EH (cell line): ENCODE measurements around the gene PARVB.

ENCODE experiments used
- DNase-seq: peaks from one replicate; pipeline ENCODE4 v3.0.0-alpha.2; 2015; ENCODE audit warnings: low read depth

The PARVB gene

GRCh38 chr22:44028091-44028490, 4.0 kb downstream of the PARVB start:
- no peak for DNase-seq

- DNase-seq, result no peak
These were observed 5.0 kb downstream of the PARVB start for GRCh38 chr22:44029069-44029468.

GRCh38 chr22:44030051-44030701, 6.1 kb downstream of the PARVB start:
- no peak for DNase-seq

- no peak for DNase-seq
These were observed 6.6 kb downstream of the PARVB start for GRCh38 chr22:44030702-44031082.

GRCh38 chr22:44031158-44031952, 7.3 kb downstream of the PARVB start:
- no peak for DNase-seq

- DNase-seq, result no peak
These were observed 8.1 kb downstream of the PARVB start for GRCh38 chr22:44032126-44032730.

- no peak for DNase-seq
These were observed 9.2 kb downstream of the PARVB start for GRCh38 chr22:44033287-44033686.

GRCh38 chr22:44033694-44034093, 9.6 kb downstream of the PARVB start:
- DNase-seq, result no peak

GRCh38 chr22:44037519-44038375, 13.6 kb downstream of the PARVB start:
- DNase-seq, result peak; percentile 96

- no peak for DNase-seq
These were observed 15.6 kb downstream of the PARVB start for GRCh38 chr22:44039566-44040171.

GRCh38 chr22:44042249-44043218, 18.4 kb downstream of the PARVB start:
- peak; percentile 32 for DNase-seq

GRCh38 chr22:44045145-44045544, 21.0 kb downstream of the PARVB start:
- DNase-seq, result peak; percentile 75

GRCh38 chr22:44046485-44047141, 22.5 kb downstream of the PARVB start:
- DNase-seq, result no peak

- DNase-seq, result no peak
These were observed 23.8 kb downstream of the PARVB start for GRCh38 chr22:44047891-44048301.

GRCh38 chr22:44049486-44050231, 25.6 kb downstream of the PARVB start:
- DNase-seq, result no peak

GRCh38 chr22:44050766-44051355, 26.8 kb downstream of the PARVB start:
- DNase-seq, result no peak

- no peak for DNase-seq
These were observed 27.3 kb downstream of the PARVB start for GRCh38 chr22:44051358-44051757.

GRCh38 chr22:44051961-44052360, 27.9 kb downstream of the PARVB start:
- DNase-seq, result no peak

GRCh38 chr22:44055805-44056204, 31.7 kb downstream of the PARVB start:
- DNase-seq, result no peak
